ENCODE measurements around the gene CACUL1.
"Not testable (repeated sequence)": the region's sequence is repeated elsewhere in the genome, so short reads cannot be mapped to it uniquely, and the experiment has no call there.

The CACUL1 gene

GRCh38 chr10:118754556-118755423, at the start of gene CACUL1:
Gene CACUL1, minus strand, starts transcription at chr10:118754970. Its CDS starts 208 bp downstream, at chr10:118754762.
- no peak for FAIRE-seq

GRCh38 chr10:118804262-118804773, 49.5 kb upstream of the CACUL1 start:
- no peak for FAIRE-seq

GRCh38 chr10:118802126-118802793, 47.5 kb upstream of the CACUL1 start:
- FAIRE-seq: no peak

- FAIRE-seq: no peak
Observed at GRCh38 chr10:118800920-118801319, 46.1 kb upstream of the CACUL1 start.

- no peak for FAIRE-seq
Observed at GRCh38 chr10:118799777-118800176, 45.0 kb upstream of the CACUL1 start.

GRCh38 chr10:118798231-118798662, 43.5 kb upstream of the CACUL1 start:
- no peak for FAIRE-seq

- not testable (repeated sequence) for FAIRE-seq
Observed at GRCh38 chr10:118794971-118795370, 40.2 kb upstream of the CACUL1 start.

- FAIRE-seq: no peak
Observed at GRCh38 chr10:118793545-118793944, 38.8 kb upstream of the CACUL1 start.

- no peak for FAIRE-seq
Observed at GRCh38 chr10:118792526-118792925, 37.8 kb upstream of the CACUL1 start.

- no peak for FAIRE-seq
Observed at GRCh38 chr10:118790058-118790457, 35.3 kb upstream of the CACUL1 start.

- FAIRE-seq: no peak
Observed at GRCh38 chr10:118785551-118785950, 30.8 kb upstream of the CACUL1 start.

GRCh38 chr10:118783776-118784545, 29.2 kb upstream of the CACUL1 start:
- FAIRE-seq: no peak

GRCh38 chr10:118782916-118783465, 28.2 kb upstream of the CACUL1 start:
- FAIRE-seq: not testable (repeated sequence)

- FAIRE-seq: no peak
Observed at GRCh38 chr10:118781541-118781940, 26.8 kb upstream of the CACUL1 start.

- FAIRE-seq: no peak
Observed at GRCh38 chr10:118778727-118779126, 24.0 kb upstream of the CACUL1 start.

- FAIRE-seq: no peak
Observed at GRCh38 chr10:118776960-118777359, 22.2 kb upstream of the CACUL1 start.

GRCh38 chr10:118776033-118776432, 21.3 kb upstream of the CACUL1 start:
- no peak for FAIRE-seq

GRCh38 chr10:118775478-118775877, 20.7 kb upstream of the CACUL1 start:
- FAIRE-seq: no peak

- no peak for FAIRE-seq
Observed at GRCh38 chr10:118773041-118773440, 18.3 kb upstream of the CACUL1 start.

GRCh38 chr10:118771976-118772375, 17.2 kb upstream of the CACUL1 start:
- no peak for FAIRE-seq

GRCh38 chr10:118769898-118770600, 15.3 kb upstream of the CACUL1 start:
- FAIRE-seq: no peak
